ENCODE results near the gene OR51D1.

GRCh38 chr11:4641501-4641900 lies 4.2 kb downstream of the OR51D1 start:
- no peak for TF ChIP-seq CTCF (conservative IDR thresholded peaks at IDR 0.05; ENCODE audit: low read length)
- no peak for TF ChIP-seq EZH2phosphoT487 (IDR thresholded peaks at IDR 0.05; ENCODE audit: borderline replicate concordance)

Measured in Loucy (cell line).